K562 (cell line): ENCODE results near the gene FAM53B. TPM values are rescaled to one million over a fixed set of nuclear protein-coding genes. Genes with fewer than 3 reads are reported as not detected.
"Not testable (repeated sequence)": the region's sequence is repeated elsewhere in the genome, so short reads cannot be mapped to it uniquely, and the experiment has no call there.

Experiments used
- ATAC-seq: fragments of 200-7000 bp; cut with Tn5 transposase; 3 replicates; pipeline ENCODE4 v1.9.1; 2020; ENCODE audit warnings: moderate library complexity
- BruUV-seq: library from RNA; stranded (reverse); fragments of 400-500 nt; replicated peaks from 2 replicates; lab custom pipeline; 2021; lab: Mats Ljungman, UMichigan
- CTCF ChIA-PET: fragments of 300-600 bp; formaldehyde crosslinking; extraction: SDS; loops from one replicate; lab custom pipeline; 2021; ENCODE audit warnings: low intra/inter-chr PET ratio; lab: Yijun Ruan, JAX
- POLR2A ChIA-PET: fragments of 300-600, 350-650 bp; sonication (Branson Sonifier 250); formaldehyde crosslinking; extraction: SDS; loops from one replicate; lab custom pipeline; 2021; ENCODE audit warnings: antibody characterized with exemption, inconsistent platforms; lab: Yijun Ruan, JAX
- DNase-seq, 4 experiments: peaks; one replicate each; pipeline versions ENCODE4 v3.0.0 to v3.0.0-alpha.2; 2011 to 2018; ENCODE audit warnings: low spot score in 3 of 4, mixed read lengths in 3 of 4; ENCODE audit errors: extremely low read depth in 1 of 4
- FAIRE-seq: peaks from 2 replicates; lab custom pipeline; 2011; peaks lifted over from hg19 to GRCh38; lab: Jason Lieb, UNC
- H2AFZ ChIP-seq: 2 replicates; pipeline ENCODE4 v1.6.0; 2011; ENCODE audit warnings: low read depth, low read length, control low read depth, inconsistent platforms
- H3K27ac ChIP-seq: fragments of 200-600 bp; 3 replicates; pipeline ENCODE4 v1.8.0; 2011; ENCODE audit warnings: low read depth, mild to moderate bottlenecking, control low read depth, inconsistent platforms, low read length, moderate library complexity, mixed read lengths; ENCODE audit errors: extremely low read depth
- H3K27me3 ChIP-seq, 2 experiments: fragments of 300-600 bp in 1 of 2; 2 replicates in 1 of 2; 3 replicates in 1 of 2; pipeline versions ENCODE4 v1.6.0 to v1.8.0; 2011; ENCODE audit warnings: inconsistent platforms in 2 of 2, low read length in 2 of 2, mild to moderate bottlenecking in 1 of 2, mixed read lengths in 1 of 2, moderate library complexity in 1 of 2; ENCODE audit not compliant: control insufficient read depth in 2 of 2, insufficient read depth in 2 of 2
- H3K36me3 ChIP-seq: fragments of 300-600 bp; 3 replicates; pipeline ENCODE4 v1.8.0; 2011; ENCODE audit warnings: mild to moderate bottlenecking, low read length, inconsistent platforms; ENCODE audit not compliant: control insufficient read depth, insufficient read depth
- H3K4me1 ChIP-seq, 2 experiments: fragments of 200-600 bp in 1 of 2; replicated peaks in 1 of 2; 2 replicates in 1 of 2; 3 replicates in 1 of 2; pipeline versions ENCODE4 v1.5.1 to v1.8.0; 2011; ENCODE audit warnings: inconsistent platforms in 2 of 2, low read length in 2 of 2, mild to moderate bottlenecking in 1 of 2, mixed read lengths in 1 of 2, moderate library complexity in 1 of 2; ENCODE audit not compliant: control insufficient read depth in 2 of 2, insufficient read depth in 2 of 2
- H3K4me2 ChIP-seq: 2 replicates; pipeline ENCODE4 v1.6.1; 2011; ENCODE audit warnings: low read length, control low read depth, inconsistent platforms, mixed read lengths; ENCODE audit not compliant: insufficient read depth
- H3K4me3 ChIP-seq: fragments of 200-600 bp; sonication (generic), shearing (Covaris generic); 2 replicates; pipeline ENCODE4 v1.5.1; 2016; ENCODE audit warnings: control low read depth, inconsistent platforms
- H3K79me2 ChIP-seq: fragments of 200-600 bp; 3 replicates; pipeline ENCODE4 v1.8.0; 2011; ENCODE audit warnings: low read length, inconsistent platforms; ENCODE audit not compliant: control insufficient read depth, insufficient read depth
- H3K9ac ChIP-seq, 2 experiments: 2 replicates each; pipeline versions ENCODE4 v1.6.0 to v1.6.1; 2011; ENCODE audit warnings: low read depth in 2 of 2, low read length in 2 of 2, control low read depth in 1 of 2, inconsistent platforms in 1 of 2, mild to moderate bottlenecking in 1 of 2, mixed read lengths in 1 of 2; ENCODE audit not compliant: insufficient read depth in 1 of 2
- H3K9me1 ChIP-seq: one replicate; pipeline ENCODE4 v1.6.0; 2011; ENCODE audit warnings: inconsistent platforms, mild to moderate bottlenecking, low read length, moderate library complexity; ENCODE audit not compliant: control insufficient read depth, insufficient read depth
- H3K9me3 ChIP-seq: replicated peaks from 2 replicates; pipeline ENCODE4 v1.5.1; 2011; ENCODE audit warnings: low read depth, low read length, inconsistent platforms; ENCODE audit not compliant: control insufficient read depth, insufficient read depth
- H4K20me1 ChIP-seq: replicated peaks from 2 replicates; pipeline ENCODE4 v1.6.1; 2011; ENCODE audit warnings: low read length, inconsistent platforms, mixed read lengths; ENCODE audit not compliant: control insufficient read depth, insufficient read depth
- ILK ChIP-seq: fragments of 450-650 bp; IDR thresholded peaks from 2 replicates; pipeline ENCODE4 v1.6.1; 2016; ENCODE audit warnings: missing genetic modification characterization, low read depth, mild to moderate bottlenecking, missing compliant biosample characterization, moderate library complexity, borderline replicate concordance
- KLF10 ChIP-seq: fragments of 250-450 bp; sonication (Bioruptor Pico); IDR thresholded peaks from 2 replicates; pipeline ENCODE4 v1.6.1; 2021; ENCODE audit warnings: matching md5 sums
- POLR2G ChIP-seq: fragments of 200-400 bp; formaldehyde crosslinking; IDR thresholded peaks from 2 replicates; pipeline ENCODE4 v1.6.1; 2017; ENCODE audit warnings: low read depth, mild to moderate bottlenecking, antibody characterized with exemption, low read length, moderate library complexity
- ZBTB7A ChIP-seq: IDR thresholded peaks from 2 replicates; pipeline ENCODE4 v1.6.1; 2011; ENCODE audit warnings: low read depth, mild to moderate bottlenecking, low read length, moderate library complexity, borderline replicate concordance; ENCODE audit not compliant: control insufficient read depth
- WGBS: fragments of 100-300 bp; shearing (Covaris generic); methylation state at CpG from one replicate; pipeline ENCODE4 v1.1.6; 2016; ENCODE audit warnings: low coverage, mixed read lengths; ENCODE audit not compliant: insufficient coverage; ENCODE audit errors: missing lambda C conversion rate; 5-methylcytosine and 5-hydroxymethylcytosine counted together
- in situ Hi-C: fragments of 300-500 bp; cut with MboI; formaldehyde crosslinking; loops from 4 replicates; pipeline ENCODE4 v1.15.0; 2018; ENCODE audit warnings: inconsistent platforms, mixed read lengths
- intact Hi-C: fragments of 100-400 bp; cut with micrococcal nuclease; formaldehyde crosslinking; loops from 2 replicates; pipeline ENCODE4 v1.14.2; 2022
- polyA plus RNA-seq, 8 experiments: library from polyadenylated mRNA; depleted of rRNA in 4 of 8; stranded (reverse) in 5 of 8; unstranded in 3 of 8; fragments of >200 nt; fragmentation: Nextera tagmentation in 2 of 8; fragmentation: Illumina TruSeq in 1 of 8; extraction: Ambion mirVana in 2 of 8; extraction: Trizol in 1 of 8; gene quantifications; 2 replicates each; pipeline versions ENCODE4 v1.2.1 to v1.2.3, GENCODE V29; 2011 to 2014; ENCODE audit warnings: inconsistent platforms in 1 of 8, missing spikeins in 1 of 8
- total RNA-seq, 7 experiments: library from RNA; depleted of rRNA in 6 of 7; stranded (reverse); fragments of >200 nt in 6 of 7; fragmentation: Illumina TruSeq in 2 of 7; extraction: Trizol in 2 of 7; gene quantifications; 2 replicates each; pipeline versions ENCODE4 v1.2.1 to v1.2.3, GENCODE V29; 2011 to 2021; ENCODE audit warnings: low replicate concordance in 1 of 7

Gene FAM53B
- total and polyA plus RNA-seq, 9 of the 15 experiments (the other 6 are each of a cell fraction or from before 2014, with no cell fraction given) = 0.03 to 16.5 (median 5.0) TPM

DNA sequence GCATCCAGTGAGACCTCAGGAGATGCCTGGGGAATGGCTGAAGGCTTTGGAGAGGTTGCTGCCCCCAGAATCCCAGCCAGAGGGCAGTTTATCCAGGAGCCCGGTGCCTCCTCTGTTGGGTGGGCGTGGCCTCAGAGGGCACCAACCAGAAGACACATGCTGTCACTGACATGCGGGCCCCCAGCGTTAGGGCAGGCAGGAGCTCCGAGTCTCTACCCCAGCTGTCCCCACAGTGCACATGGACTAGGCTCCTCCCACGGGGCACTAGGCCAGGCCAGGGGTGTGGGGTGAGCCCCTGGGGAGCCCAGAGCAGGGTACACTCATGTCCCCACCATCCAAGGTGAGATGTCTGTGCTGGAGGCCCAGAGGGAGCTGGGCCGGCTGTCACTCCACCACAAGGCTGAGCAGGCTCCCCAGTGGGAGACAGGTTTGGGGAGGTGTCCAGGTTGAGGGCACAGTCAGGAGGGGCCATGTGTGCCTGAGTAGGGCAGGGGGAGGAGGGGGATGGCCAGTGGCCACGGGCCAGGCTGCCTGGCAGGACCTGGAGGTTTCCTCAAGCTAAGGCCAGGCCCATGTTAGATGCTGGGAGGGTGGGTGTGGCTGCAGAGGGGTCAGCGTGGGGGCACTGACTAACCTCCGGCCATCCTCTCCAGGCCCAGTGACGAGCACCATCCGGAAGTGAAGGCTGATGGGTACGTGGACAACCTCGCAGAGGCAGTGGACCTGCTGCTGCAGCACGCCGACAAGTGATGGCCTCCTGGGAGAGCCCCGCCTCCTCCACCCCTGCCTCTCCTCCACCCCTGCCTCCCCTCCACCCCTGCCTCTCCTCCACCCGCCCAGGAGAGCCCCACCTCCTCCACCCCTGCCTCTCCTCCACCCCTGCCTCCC is 131.3 kb downstream of the FAM53B start:
- ChIA-PET CTCF (no interaction called here), POLR2A (interaction anchor here (0.8 kb wide), 1 partner anchor 128 kb away, joined by 3 read pairs; no protein-coding TSS in a partner anchor)
- Histone ChIP-seq H3K4me2 (no peak overlapping the region), H3K27ac (no peak overlapping the region), H3K36me3 (0 out of 3 replicates have a peak, but pooled peaks cover 2% of the 10 kb centered on the region), H3K79me2 (no peaks in the 10 kb centered on the region), H3K4me1 (peaks cover 0 to 29% of the 10 kb centered on the region in 2 experiments; a peak in 3 of 5 replicates), H4K20me1 (no peaks in the 10 kb centered on the region), H3K27me3 (no peaks in the 10 kb centered on the region), H3K9me3 (no peaks in the 10 kb centered on the region), H3K4me3 (no peak overlapping the region), H3K9ac (peak overlapping the region in 1 of 2 experiments; percentile 71; a peak in 2 of 4 replicates), H2AFZ (0 out of 2 replicates have a peak overlapping the region, but pooled peaks have one; percentile 23), H3K9me1 (peaks cover 3% of the 10 kb centered on the region)
- BruUV-seq = no TSS peak
- intact Hi-C loops (no loop called here), in situ Hi-C loops (no loop called here)
- DNase-seq = peak; percentile 58 to 69 (median 64)
- peak; percentile 82 for ATAC-seq
- no peak for FAIRE-seq
- TF ChIP-seq POLR2G (peak; percentile 17; the same call in 1 of the 2 replicates), KLF10 (CRISPR knock-in tag) (no peak), ZBTB7A (peak; percentile 51; the same call in 1 of the 2 replicates)
- 47% methylated on average over 7 of the region's 18 CpGs for WGBS

DNA sequence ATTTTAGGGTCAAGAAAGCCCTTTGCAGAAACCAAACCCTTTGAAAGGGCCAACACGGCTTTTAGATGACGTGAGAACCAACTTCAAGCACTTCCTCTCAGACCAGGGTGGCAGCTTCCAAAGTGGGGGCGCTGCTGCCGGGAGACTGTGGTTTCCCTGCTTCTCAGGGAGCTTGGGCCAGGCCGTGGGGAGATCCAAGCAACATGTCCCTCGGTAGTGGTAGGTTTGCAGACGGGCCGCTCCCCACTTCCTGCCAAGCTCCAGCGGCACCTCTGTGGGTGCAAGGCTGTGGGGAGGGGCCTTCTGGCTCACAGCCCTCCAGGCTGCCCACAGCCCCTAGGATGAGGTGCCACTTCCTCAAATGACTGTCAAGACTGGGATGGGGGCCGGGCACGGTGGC is 132.4 kb downstream of the FAM53B start:
- FAIRE-seq (no peak), ATAC-seq (no peak), DNase-seq (no peak)
- Histone ChIP-seq H3K9me1 (peaks cover 3% of the 10 kb centered on the region), H2AFZ (no peak overlapping the region), H3K4me2 (no peak overlapping the region), H4K20me1 (no peaks in the 10 kb centered on the region), H3K9me3 (no peaks in the 10 kb centered on the region), H3K79me2 (no peaks in the 10 kb centered on the region), H3K4me1 (peaks cover 0 to 36% of the 10 kb centered on the region in 2 experiments; a peak in 3 of 5 replicates), H3K36me3 (no peaks in the 10 kb centered on the region), H3K9ac (no peak overlapping the region), H3K27ac (no peak overlapping the region), H3K4me3 (no peak overlapping the region), H3K27me3 (no peaks in the 10 kb centered on the region)
- TF ChIP-seq ILK = no peak
- 0 out of 2 replicates have a peak, but pooled peaks have one; percentile 8 for TF ChIP-seq POLR2G
- intact Hi-C loops = no loop called here
- WGBS = 77% methylated on average over 9 of the region's 11 CpGs
- ChIA-PET POLR2A (no interaction called here), CTCF (no interaction called here)
- no TSS peak for BruUV-seq
- in situ Hi-C loops = no loop called here

DNA sequence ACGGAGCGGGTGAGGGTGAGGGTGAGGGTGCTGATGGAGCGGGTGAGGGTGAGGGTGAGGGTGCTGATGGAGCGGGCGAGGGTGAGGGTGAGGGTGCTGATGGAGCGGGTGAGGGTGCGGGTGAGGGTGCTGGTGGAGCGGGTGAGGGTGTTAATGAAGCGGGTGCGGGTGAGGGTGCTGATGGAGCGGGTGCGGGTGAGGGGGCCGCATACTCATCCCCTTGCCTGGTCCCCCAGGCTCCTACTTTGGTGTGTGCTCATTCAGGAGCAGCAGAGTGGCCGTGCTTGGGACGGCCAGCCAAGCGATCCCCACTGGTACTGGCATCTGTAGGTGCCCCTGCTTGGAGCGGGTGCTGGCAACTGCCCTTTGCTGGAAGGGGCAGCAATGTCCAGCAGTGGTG is 133.3 kb downstream of the FAM53B start:
- FAIRE-seq, intact Hi-C loops, ATAC-seq: not testable (repeated sequence)

More for the DNA sequence above, 133.3 kb downstream of the FAM53B start:
- DNase-seq, H2AFZ ChIP-seq, H3K9ac ChIP-seq, H4K20me1 ChIP-seq, POLR2A ChIA-PET, H3K27me3 ChIP-seq, H3K9me1 ChIP-seq, H3K4me2 ChIP-seq, H3K27ac ChIP-seq, H3K4me3 ChIP-seq, H3K36me3 ChIP-seq, in situ Hi-C loops, CTCF ChIA-PET, H3K79me2 ChIP-seq, BruUV-seq, H3K9me3 ChIP-seq: not testable (repeated sequence)
- 100% methylated on average over 1 of the region's 17 CpGs for WGBS
- peaks cover 0 to 41% of the 10 kb centered on the region in 2 experiments; a peak in 3 of 5 replicates for H3K4me1 ChIP-seq
